H9 (cell line): ENCODE data around the gene IMMP2L. TPM values are rescaled to one million over a fixed set of nuclear protein-coding genes. Genes with fewer than 3 reads are reported as not detected.
"Not testable (repeated sequence)": the region's sequence is repeated elsewhere in the genome, so short reads cannot be mapped to it uniquely, and the experiment has no call there.

Experiments
- DNase-seq: peaks from one replicate; pipeline ENCODE4 v3.0.0-alpha.2; 2017
- H2AFZ ChIP-seq: one replicate; pipeline ENCODE4 v1.6.1; 2013; ENCODE audit warnings: mild to moderate bottlenecking, low read length, control low read depth, moderate library complexity
- H2AK5ac ChIP-seq: 2 replicates; pipeline ENCODE4 v1.6.1; 2013; ENCODE audit warnings: low read length, control low read depth, mixed read lengths; ENCODE audit not compliant: insufficient read length
- H2BK120ac ChIP-seq: one replicate; pipeline ENCODE4 v1.6.1; 2013; ENCODE audit warnings: low read depth, mild to moderate bottlenecking, low read length, control low read depth, inconsistent platforms; ENCODE audit not compliant: poor library complexity, severe bottlenecking
- H2BK12ac ChIP-seq: 2 replicates; pipeline ENCODE4 v1.6.1; 2013; ENCODE audit warnings: low read length, control low read depth, mixed read lengths, low read depth; ENCODE audit not compliant: insufficient read length
- H2BK15ac ChIP-seq: 2 replicates; pipeline ENCODE4 v1.6.1; 2013; ENCODE audit warnings: low read depth, low read length, control low read depth
- H2BK20ac ChIP-seq: one replicate; pipeline ENCODE4 v1.6.1; 2013; ENCODE audit warnings: low read depth, mild to moderate bottlenecking, low read length, control low read depth, inconsistent platforms; ENCODE audit not compliant: poor library complexity, severe bottlenecking
- H2BK5ac ChIP-seq: 2 replicates; pipeline ENCODE4 v1.6.1; 2013; ENCODE audit warnings: low read length, control low read depth, mixed read lengths; ENCODE audit not compliant: insufficient read length
- H3K14ac ChIP-seq: 2 replicates; pipeline ENCODE4 v1.6.1; 2013; ENCODE audit warnings: low read length, control low read depth; ENCODE audit not compliant: insufficient read depth
- H3K18ac ChIP-seq: 2 replicates; pipeline ENCODE4 v1.6.1; 2013; ENCODE audit warnings: low read depth, mild to moderate bottlenecking, mixed read lengths, low read length, control low read depth; ENCODE audit not compliant: insufficient read length
- H3K23ac ChIP-seq: 2 replicates; pipeline ENCODE4 v1.6.1; 2013; ENCODE audit warnings: low read length, control low read depth, mixed read lengths, low read depth; ENCODE audit not compliant: insufficient read length
- H3K23me2 ChIP-seq: 2 replicates; pipeline ENCODE4 v1.6.1; 2013; ENCODE audit warnings: low read depth, mild to moderate bottlenecking, mixed read lengths, low read length, control low read depth; ENCODE audit not compliant: insufficient read length, poor library complexity, severe bottlenecking
- H3K27ac ChIP-seq: 2 replicates; pipeline ENCODE4 v1.5.1; 2013; ENCODE audit warnings: low read length, control low read depth, mixed read lengths, low read depth; ENCODE audit not compliant: insufficient read length
- H3K27me3 ChIP-seq: 2 replicates; pipeline ENCODE4 v1.6.1; 2013; ENCODE audit warnings: low read length, control low read depth, inconsistent platforms; ENCODE audit not compliant: insufficient read depth
- H3K4ac ChIP-seq: 2 replicates; pipeline ENCODE4 v1.6.1; 2013; ENCODE audit warnings: low read depth, mild to moderate bottlenecking, control low read depth, inconsistent platforms, low read length, moderate library complexity
- H3K4me1 ChIP-seq: 2 replicates; pipeline ENCODE4 v1.6.1; 2013; ENCODE audit warnings: low read length, control low read depth, inconsistent platforms; ENCODE audit not compliant: insufficient read depth
- H3K4me2 ChIP-seq: 2 replicates; pipeline ENCODE4 v1.6.1; 2013; ENCODE audit warnings: low read length, control low read depth, mixed read lengths; ENCODE audit not compliant: insufficient read length, insufficient read depth
- H3K56ac ChIP-seq: 2 replicates; pipeline ENCODE4 v1.6.1; 2013; ENCODE audit warnings: low read depth, mild to moderate bottlenecking, mixed read lengths, low read length, control low read depth; ENCODE audit not compliant: insufficient read length
- H3K79me1 ChIP-seq: 2 replicates; pipeline ENCODE4 v1.6.1; 2013; ENCODE audit warnings: low read depth, mild to moderate bottlenecking, moderate library complexity, low read length, control low read depth, inconsistent platforms; ENCODE audit not compliant: insufficient read depth, poor library complexity, severe bottlenecking
- H3K79me2 ChIP-seq: 2 replicates; pipeline ENCODE4 v1.6.1; 2013; ENCODE audit warnings: low read length, control low read depth, inconsistent platforms; ENCODE audit not compliant: insufficient read depth
- H3K9ac ChIP-seq: 2 replicates; pipeline ENCODE4 v1.6.1; 2013; ENCODE audit warnings: low read length, control low read depth, mixed read lengths; ENCODE audit not compliant: insufficient read length; ENCODE audit errors: extremely low read depth
- H3K9me3 ChIP-seq: one replicate; pipeline ENCODE4 v1.6.1; 2013; ENCODE audit warnings: low read depth, low read length, inconsistent platforms; ENCODE audit not compliant: control insufficient read depth
- H3T11ph ChIP-seq: one replicate; pipeline ENCODE4 v1.6.1; 2013; ENCODE audit warnings: mild to moderate bottlenecking, low read length, control low read depth, inconsistent platforms
- H4K20me1 ChIP-seq: one replicate; pipeline ENCODE4 v1.6.1; 2013; ENCODE audit not compliant: control insufficient read depth, insufficient read length, insufficient read depth
- H4K5ac ChIP-seq: 2 replicates; pipeline ENCODE4 v1.6.1; 2013; ENCODE audit warnings: low read depth, mild to moderate bottlenecking, mixed read lengths, low read length, control low read depth; ENCODE audit not compliant: insufficient read length
- H4K8ac ChIP-seq: replicated peaks from 2 replicates; pipeline ENCODE4 v1.6.1; 2013; ENCODE audit warnings: low read length, control low read depth, mixed read lengths, low read depth; ENCODE audit not compliant: insufficient read length
- H4K91ac ChIP-seq: 2 replicates; pipeline ENCODE4 v1.6.1; 2013; ENCODE audit warnings: low read depth, mild to moderate bottlenecking, moderate library complexity, mixed read lengths, low read length, control low read depth; ENCODE audit not compliant: insufficient read length
- H3K27ac Mint-ChIP-seq, 3 experiments: 2 replicates in 2 of 3; 3 replicates in 1 of 3; pipeline ENCODE4 v1.8.0; 2020 to 2021; ENCODE audit warnings: mixed read lengths in 3 of 3, mild to moderate bottlenecking in 1 of 3, moderate library complexity in 1 of 3
- H3K27me3 Mint-ChIP-seq: 2 replicates; pipeline ENCODE4 v1.8.0; 2021; ENCODE audit warnings: low read depth, mild to moderate bottlenecking, moderate library complexity, mixed read lengths
- H3K36me3 Mint-ChIP-seq, 3 experiments: 2 replicates in 2 of 3; 3 replicates in 1 of 3; pipeline ENCODE4 v1.8.0; 2020 to 2021; ENCODE audit warnings: low read depth in 3 of 3, mixed read lengths in 3 of 3; ENCODE audit not compliant: insufficient read depth in 1 of 3
- H3K4me1 Mint-ChIP-seq, 2 experiments: 2 replicates each; pipeline ENCODE4 v1.8.0; 2020; ENCODE audit warnings: mixed read lengths in 2 of 2
- H3K4me3 Mint-ChIP-seq, 2 experiments: 2 replicates in 1 of 2; 3 replicates in 1 of 2; pipeline ENCODE4 v1.8.0; 2020 to 2021; ENCODE audit warnings: mild to moderate bottlenecking in 2 of 2, mixed read lengths in 2 of 2, moderate library complexity in 1 of 2
- H3K9me3 Mint-ChIP-seq, 2 experiments: 2 replicates in 1 of 2; 3 replicates in 1 of 2; pipeline ENCODE4 v1.8.0; 2020; ENCODE audit warnings: mild to moderate bottlenecking in 2 of 2, mixed read lengths in 2 of 2, moderate library complexity in 1 of 2
- WGBS: extraction: QIAGEN DNeasy Blood & Tissue Kit; methylation state at CpG from one replicate; pipeline ENCODE4 v1.1.7; 2013; ENCODE audit warnings: missing lambda C conversion rate, low lambda C conversion rate, mixed read lengths; ENCODE audit not compliant: insufficient read length; ENCODE audit errors: extremely low coverage; 5-methylcytosine and 5-hydroxymethylcytosine counted together
- total RNA-seq: library from RNA; stranded (reverse); gene quantifications from 2 replicates; pipeline ENCODE4 v1.2.1, GENCODE V29; 2021
- TF ChIP-seq, protein P1 (sequence below): fragments of 200-600 bp; sonication (generic); conservative IDR thresholded peaks from 3 replicates; pipeline ENCODE4 v1.8.0; 2021; ENCODE audit warnings: antibody characterized with exemption, mild to moderate bottlenecking

Gene IMMP2L
- total RNA-seq, 1 experiment from 2014 or later: 14.7 TPM

- H3K4me1 Mint-ChIP-seq: no peaks in the 10 kb centered on the region
- Histone ChIP-seq H3K23ac (no peak overlapping the region), H3K14ac (no peak overlapping the region), H2BK15ac (no peak overlapping the region), H4K91ac (no peak overlapping the region), H3K18ac (no peak overlapping the region), H3K4ac (no peak overlapping the region), H3K9me3 (no peaks in the 10 kb centered on the region), H2AFZ (no peak overlapping the region), H2BK20ac (no peak overlapping the region), H2AK5ac (no peak overlapping the region), H4K20me1 (no peaks in the 10 kb centered on the region), H4K8ac (no peak overlapping the region), H3K79me1 (no peaks in the 10 kb centered on the region), H3K79me2 (no peaks in the 10 kb centered on the region), H3K27me3 (no peaks in the 10 kb centered on the region), H3T11ph (no peak overlapping the region), H4K5ac (no peak overlapping the region), H3K27ac (no peak overlapping the region), H3K4me2 (no peak overlapping the region), H2BK12ac (no peak overlapping the region), H2BK120ac (no peak overlapping the region), H2BK5ac (no peak overlapping the region), H3K4me1 (no peaks in the 10 kb centered on the region), H3K56ac (no peak overlapping the region), H3K23me2 (no peaks in the 10 kb centered on the region), H3K9ac (no peak overlapping the region)
- H3K9me3 Mint-ChIP-seq: peaks cover 9 to 13% of the 10 kb centered on the region in 2 experiments; a peak in 3 of 5 replicates
- no peak overlapping the region for H3K4me3 Mint-ChIP-seq
- no peak overlapping the region for H3K27ac Mint-ChIP-seq
- H3K27me3 Mint-ChIP-seq: no peaks in the 10 kb centered on the region
- TF ChIP-seq, protein P1, sequence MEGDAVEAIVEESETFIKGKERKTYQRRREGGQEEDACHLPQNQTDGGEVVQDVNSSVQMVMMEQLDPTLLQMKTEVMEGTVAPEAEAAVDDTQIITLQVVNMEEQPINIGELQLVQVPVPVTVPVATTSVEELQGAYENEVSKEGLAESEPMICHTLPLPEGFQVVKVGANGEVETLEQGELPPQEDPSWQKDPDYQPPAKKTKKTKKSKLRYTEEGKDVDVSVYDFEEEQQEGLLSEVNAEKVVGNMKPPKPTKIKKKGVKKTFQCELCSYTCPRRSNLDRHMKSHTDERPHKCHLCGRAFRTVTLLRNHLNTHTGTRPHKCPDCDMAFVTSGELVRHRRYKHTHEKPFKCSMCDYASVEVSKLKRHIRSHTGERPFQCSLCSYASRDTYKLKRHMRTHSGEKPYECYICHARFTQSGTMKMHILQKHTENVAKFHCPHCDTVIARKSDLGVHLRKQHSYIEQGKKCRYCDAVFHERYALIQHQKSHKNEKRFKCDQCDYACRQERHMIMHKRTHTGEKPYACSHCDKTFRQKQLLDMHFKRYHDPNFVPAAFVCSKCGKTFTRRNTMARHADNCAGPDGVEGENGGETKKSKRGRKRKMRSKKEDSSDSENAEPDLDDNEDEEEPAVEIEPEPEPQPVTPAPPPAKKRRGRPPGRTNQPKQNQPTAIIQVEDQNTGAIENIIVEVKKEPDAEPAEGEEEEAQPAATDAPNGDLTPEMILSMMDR: no peak
- DNase-seq: no peak
- peaks cover 0 to 4% (median 0%) of the 10 kb centered on the region in 3 experiments; a peak in 2 of 7 replicates for H3K36me3 Mint-ChIP-seq
- WGBS: no CpG with 5 or more reads among the region's 1 CpG
Observed at GRCh38 chr7:111290419-111290818, 271.9 kb downstream of the IMMP2L start.

DNA sequence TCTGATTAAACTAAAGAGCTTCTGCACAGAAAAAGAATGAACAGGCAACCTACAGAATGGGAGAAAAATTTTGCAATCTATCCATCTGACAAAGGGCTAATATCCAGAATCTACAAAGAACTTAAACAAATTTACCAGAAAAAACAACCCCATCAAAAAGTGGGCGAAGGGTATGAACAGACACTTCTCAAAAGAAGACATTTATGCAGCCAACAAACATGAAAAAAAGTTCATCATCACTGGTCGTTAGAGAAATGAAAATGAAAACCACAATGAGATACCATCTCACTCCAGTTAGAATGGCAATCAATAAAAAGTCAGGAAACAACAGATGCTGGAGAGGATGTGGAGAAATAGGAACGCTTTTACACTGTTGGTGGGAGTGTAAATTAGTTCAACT lies 273.9 kb downstream of the IMMP2L start:
- not testable (repeated sequence) for H3K4me1 Mint-ChIP-seq, H3K9ac ChIP-seq, H2BK5ac ChIP-seq, H3K79me2 ChIP-seq, H3K4me1 ChIP-seq, H2AFZ ChIP-seq, H2AK5ac ChIP-seq, H3K27me3 ChIP-seq, H3K4me3 Mint-ChIP-seq, H3K4ac ChIP-seq, H3K4me2 ChIP-seq, H2BK12ac ChIP-seq, H3K23me2 ChIP-seq, H3K23ac ChIP-seq, H3K79me1 ChIP-seq, H3K9me3 ChIP-seq, H4K20me1 ChIP-seq, H2BK120ac ChIP-seq, H3K56ac ChIP-seq, H4K91ac ChIP-seq, H4K8ac ChIP-seq, H3T11ph ChIP-seq, H3K14ac ChIP-seq, H4K5ac ChIP-seq, H3K27ac Mint-ChIP-seq, H3K36me3 Mint-ChIP-seq, H3K27me3 Mint-ChIP-seq, H2BK15ac ChIP-seq, H3K18ac ChIP-seq, DNase-seq, H3K27ac ChIP-seq, H2BK20ac ChIP-seq
- no CpG with 5 or more reads among the region's 3 CpGs for WGBS
- peaks cover 9 to 13% of the 10 kb centered on the region in 2 experiments; a peak in 3 of 5 replicates for H3K9me3 Mint-ChIP-seq
